Suprapubic skin (tissue), 4 donors: Measurements from ENCODE around the gene STAC3. TPM values are rescaled to one million over a fixed set of nuclear protein-coding genes. Genes with fewer than 3 reads are reported as not detected.

Experiments used
- DNase-seq, 2 donors: peaks; one replicate each; pipeline ENCODE4 v3.0.0-alpha.2; 2019; ENCODE audit warnings: low spot score in 2 of 2
- H3K27ac ChIP-seq: fragments of 200-600 bp; sonication (generic); one replicate; pipeline ENCODE4 v1.5.1; 2019
- H3K27me3 ChIP-seq: fragments of 200-600 bp; sonication (generic); one replicate; pipeline ENCODE4 v1.5.1; 2019
- H3K36me3 ChIP-seq: fragments of 200-600 bp; sonication (generic); one replicate; pipeline ENCODE4 v1.5.1; 2019
- H3K4me1 ChIP-seq: fragments of 200-600 bp; sonication (generic); one replicate; pipeline ENCODE4 v1.5.1; 2019
- H3K4me3 ChIP-seq: fragments of 200-600 bp; sonication (generic); one replicate; pipeline ENCODE4 v1.5.1; 2019; ENCODE audit warnings: mild to moderate bottlenecking
- H3K9me3 ChIP-seq: fragments of 200-600 bp; sonication (generic); one replicate; pipeline ENCODE4 v1.5.1; 2019
- CTCF ChIP-seq, 2 donors: fragments of 200-600 bp in 1 of 2; fragments of 450-650 bp in 1 of 2; sonication (generic) in 1 of 2; IDR thresholded peaks; one replicate each; pipeline ENCODE4 v1.5.1; 2016 to 2019; ENCODE audit warnings: antibody characterized with exemption in 2 of 2, mild to moderate bottlenecking in 1 of 2, moderate library complexity in 1 of 2
- EP300 ChIP-seq: sonication (generic); formaldehyde crosslinking; IDR thresholded peaks from one replicate; pipeline ENCODE4 v1.6.1; 2017; ENCODE audit warnings: antibody characterized with exemption
- POLR2A ChIP-seq, 2 donors: fragments of 450-650 bp; IDR thresholded peaks; one replicate each; pipeline ENCODE4 v1.6.1; 2017; ENCODE audit warnings: antibody characterized with exemption in 2 of 2, mild to moderate bottlenecking in 2 of 2, moderate library complexity in 2 of 2
- POLR2AphosphoS5 ChIP-seq, 3 donors: sonication (generic); formaldehyde crosslinking; IDR thresholded peaks; one replicate each; pipeline ENCODE4 v1.6.1; 2017; ENCODE audit warnings: antibody characterized with exemption in 3 of 3
- WGBS: methylation state at CpG from one replicate; pipeline ENCODE4 v1.1.5; 2018; 5-methylcytosine and 5-hydroxymethylcytosine counted together
- total RNA-seq, 4 donors: library from RNA; depleted of rRNA; stranded (reverse); fragments of >200 nt; gene quantifications; one replicate each; pipeline ENCODE4 v1.1.0, GENCODE V29; 2016

The STAC3 gene
- total RNA-seq, 4 donors from 2014 or later, result 1.7 to 3.0 (median 2.1) TPM

DNA sequence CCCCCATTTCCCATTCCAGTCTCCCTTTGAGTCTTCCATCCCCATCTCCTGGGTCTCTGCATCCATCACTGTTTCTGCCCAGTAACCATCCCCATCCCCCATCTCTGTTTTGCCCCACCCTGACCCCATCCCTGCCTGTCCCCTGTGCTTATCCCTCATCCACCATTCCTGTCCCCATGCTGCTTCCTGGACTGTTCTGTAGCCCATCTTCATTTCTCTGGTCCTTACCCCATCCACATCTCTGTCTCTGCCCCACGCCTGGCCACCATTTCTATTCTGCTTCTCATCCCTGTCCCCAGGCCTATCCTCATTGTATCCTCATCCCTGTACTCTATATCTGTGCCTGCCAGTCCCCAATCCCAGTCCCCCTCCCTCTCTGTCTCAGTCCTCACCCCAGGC is 30.2 kb downstream of the STAC3 start:
- Histone ChIP-seq H3K9me3 (no peaks in the 10 kb centered on the region), H3K27me3 (peaks cover 85% of the 10 kb centered on the region), H3K27ac (no peak overlapping the region), H3K36me3 (no peaks in the 10 kb centered on the region), H3K4me3 (no peak overlapping the region), H3K4me1 (peaks cover 36% of the 10 kb centered on the region)
- WGBS, result 68% methylated on average over 1 of the region's 1 CpG
- TF ChIP-seq EP300 (no peak), CTCF (IDR thresholded peaks at IDR 0.05) (no peak), POLR2AphosphoS5 (IDR thresholded peaks at IDR 0.05) (no peak), POLR2A (IDR thresholded peaks at IDR 0.05) (no peak)
- no peak for DNase-seq

DNA sequence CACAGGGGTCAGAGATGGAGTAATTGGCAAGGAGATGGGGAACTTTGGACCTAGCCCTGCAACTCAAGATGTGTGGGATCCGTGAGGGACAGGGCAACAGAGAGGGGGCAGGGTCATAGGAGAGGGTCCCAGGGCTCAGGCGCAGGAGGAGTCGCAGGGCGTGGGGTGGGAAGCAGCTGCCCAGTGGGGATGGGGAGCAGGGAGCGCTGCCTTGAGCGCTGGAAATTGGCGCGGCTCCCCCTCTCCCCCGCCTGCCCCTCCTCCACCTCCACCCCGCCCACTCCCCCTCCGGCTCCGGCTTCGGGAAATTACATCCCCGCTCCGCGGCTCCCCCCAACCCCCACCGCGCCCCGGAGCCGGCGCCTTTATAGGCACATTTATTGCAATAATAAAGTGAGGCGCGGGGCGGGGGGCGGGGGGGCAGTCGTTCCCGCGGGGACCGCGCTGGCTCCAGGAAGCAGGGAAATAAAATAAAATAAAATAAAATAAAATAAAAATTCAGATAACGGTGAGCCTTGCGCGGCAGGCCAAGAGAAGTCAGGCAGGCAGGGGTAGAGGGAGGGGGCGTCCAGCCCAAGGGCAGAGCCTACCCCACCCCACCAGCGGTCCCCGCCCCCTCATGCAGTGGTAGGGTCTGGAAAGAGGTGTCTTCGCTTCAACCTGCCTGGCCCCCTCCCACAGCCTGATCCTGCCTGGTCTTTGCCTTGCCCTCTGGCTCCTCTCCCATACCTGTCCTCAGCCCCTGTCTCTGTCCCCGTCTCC is 30.8 kb downstream of the STAC3 start:
- H3K36me3 ChIP-seq, result no peaks in the 10 kb centered on the region
- H3K27ac ChIP-seq, result no peak overlapping the region
- no peaks in the 10 kb centered on the region for H3K9me3 ChIP-seq
- no peak for DNase-seq
- TF ChIP-seq CTCF (IDR thresholded peaks at IDR 0.05), result no peak
- TF ChIP-seq POLR2AphosphoS5 (IDR thresholded peaks at IDR 0.05), result no peak
- no peak for TF ChIP-seq POLR2A (IDR thresholded peaks at IDR 0.05)
- TF ChIP-seq EP300, result no peak
- no peak overlapping the region for H3K4me3 ChIP-seq
- 20% methylated on average over 38 of the region's 38 CpGs for WGBS
- H3K27me3 ChIP-seq, result peaks cover 82% of the 10 kb centered on the region
- peaks cover 42% of the 10 kb centered on the region for H3K4me1 ChIP-seq

GRCh38 chr12:57219205-57219992 is 31.6 kb downstream of the STAC3 start:
- Histone ChIP-seq H3K27me3 (peaks cover 81% of the 10 kb centered on the region), H3K36me3 (no peaks in the 10 kb centered on the region), H3K4me3 (no peak overlapping the region), H3K4me1 (peaks cover 50% of the 10 kb centered on the region), H3K27ac (no peak overlapping the region), H3K9me3 (no peaks in the 10 kb centered on the region)
- 81% methylated on average over 14 of the region's 14 CpGs for WGBS
- TF ChIP-seq POLR2A (IDR thresholded peaks at IDR 0.05) (no peak), CTCF (IDR thresholded peaks at IDR 0.05) (no peak), EP300 (no peak), POLR2AphosphoS5 (IDR thresholded peaks at IDR 0.05) (no peak)
- no peak for DNase-seq

GRCh38 chr12:57218030-57218853 is 32.7 kb downstream of the STAC3 start:
- Histone ChIP-seq H3K4me3 (no peak overlapping the region), H3K36me3 (no peaks in the 10 kb centered on the region), H3K27me3 (peaks cover 71% of the 10 kb centered on the region), H3K27ac (no peak overlapping the region), H3K4me1 (peaks cover 61% of the 10 kb centered on the region), H3K9me3 (no peaks in the 10 kb centered on the region)
- no peak for DNase-seq
- no peak for TF ChIP-seq POLR2AphosphoS5 (IDR thresholded peaks at IDR 0.05)
- no peak for TF ChIP-seq EP300
- no peak for TF ChIP-seq POLR2A (IDR thresholded peaks at IDR 0.05)
- no peak for TF ChIP-seq CTCF (IDR thresholded peaks at IDR 0.05)
- WGBS, result 76% methylated on average over 5 of the region's 5 CpGs
